Suprapubic skin (tissue), 4 donors: ENCODE data around the gene ETFA. TPM values are rescaled to one million over a fixed set of nuclear protein-coding genes. Genes with fewer than 3 reads are reported as not detected.

Experiments used
- DNase-seq, 2 donors: peaks; one replicate each; pipeline ENCODE4 v3.0.0-alpha.2; 2019; ENCODE audit warnings: low spot score in 2 of 2
- H3K27ac ChIP-seq: fragments of 200-600 bp; sonication (generic); one replicate; pipeline ENCODE4 v1.5.1; 2019
- H3K27me3 ChIP-seq: fragments of 200-600 bp; sonication (generic); one replicate; pipeline ENCODE4 v1.5.1; 2019
- H3K36me3 ChIP-seq: fragments of 200-600 bp; sonication (generic); one replicate; pipeline ENCODE4 v1.5.1; 2019
- H3K4me1 ChIP-seq: fragments of 200-600 bp; sonication (generic); one replicate; pipeline ENCODE4 v1.5.1; 2019
- H3K4me3 ChIP-seq: fragments of 200-600 bp; sonication (generic); one replicate; pipeline ENCODE4 v1.5.1; 2019; ENCODE audit warnings: mild to moderate bottlenecking
- H3K9me3 ChIP-seq: fragments of 200-600 bp; sonication (generic); one replicate; pipeline ENCODE4 v1.5.1; 2019
- EP300 ChIP-seq: sonication (generic); formaldehyde crosslinking; IDR thresholded peaks from one replicate; pipeline ENCODE4 v1.6.1; 2017; ENCODE audit warnings: antibody characterized with exemption
- POLR2A ChIP-seq, 2 donors: fragments of 450-650 bp; IDR thresholded peaks; one replicate each; pipeline ENCODE4 v1.6.1; 2017; ENCODE audit warnings: antibody characterized with exemption in 2 of 2, mild to moderate bottlenecking in 2 of 2, moderate library complexity in 2 of 2
- POLR2AphosphoS5 ChIP-seq, 3 donors: sonication (generic); formaldehyde crosslinking; IDR thresholded peaks; one replicate each; pipeline ENCODE4 v1.6.1; 2017; ENCODE audit warnings: antibody characterized with exemption in 3 of 3
- WGBS: methylation state at CpG from one replicate; pipeline ENCODE4 v1.1.5; 2018; 5-methylcytosine and 5-hydroxymethylcytosine counted together
- total RNA-seq, 4 donors: library from RNA; depleted of rRNA; stranded (reverse); fragments of >200 nt; gene quantifications; one replicate each; pipeline ENCODE4 v1.1.0, GENCODE V29; 2016
- TF ChIP-seq, protein P1 (sequence below), 2 donors: fragments of 200-600 bp in 1 of 2; fragments of 450-650 bp in 1 of 2; sonication (generic) in 1 of 2; IDR thresholded peaks; one replicate each; pipeline ENCODE4 v1.5.1; 2016 to 2019; ENCODE audit warnings: antibody characterized with exemption in 2 of 2, mild to moderate bottlenecking in 1 of 2, moderate library complexity in 1 of 2

ETFA gene
- total RNA-seq, 4 donors from 2014 or later: 63.6 to 90.1 (median 85.1) TPM

- DNase-seq: no peak
- TF ChIP-seq POLR2AphosphoS5 (IDR thresholded peaks at IDR 0.05): no peak
- no peak for TF ChIP-seq EP300
- TF ChIP-seq, protein P1, sequence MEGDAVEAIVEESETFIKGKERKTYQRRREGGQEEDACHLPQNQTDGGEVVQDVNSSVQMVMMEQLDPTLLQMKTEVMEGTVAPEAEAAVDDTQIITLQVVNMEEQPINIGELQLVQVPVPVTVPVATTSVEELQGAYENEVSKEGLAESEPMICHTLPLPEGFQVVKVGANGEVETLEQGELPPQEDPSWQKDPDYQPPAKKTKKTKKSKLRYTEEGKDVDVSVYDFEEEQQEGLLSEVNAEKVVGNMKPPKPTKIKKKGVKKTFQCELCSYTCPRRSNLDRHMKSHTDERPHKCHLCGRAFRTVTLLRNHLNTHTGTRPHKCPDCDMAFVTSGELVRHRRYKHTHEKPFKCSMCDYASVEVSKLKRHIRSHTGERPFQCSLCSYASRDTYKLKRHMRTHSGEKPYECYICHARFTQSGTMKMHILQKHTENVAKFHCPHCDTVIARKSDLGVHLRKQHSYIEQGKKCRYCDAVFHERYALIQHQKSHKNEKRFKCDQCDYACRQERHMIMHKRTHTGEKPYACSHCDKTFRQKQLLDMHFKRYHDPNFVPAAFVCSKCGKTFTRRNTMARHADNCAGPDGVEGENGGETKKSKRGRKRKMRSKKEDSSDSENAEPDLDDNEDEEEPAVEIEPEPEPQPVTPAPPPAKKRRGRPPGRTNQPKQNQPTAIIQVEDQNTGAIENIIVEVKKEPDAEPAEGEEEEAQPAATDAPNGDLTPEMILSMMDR (IDR thresholded peaks at IDR 0.05): no peak
- no peak for TF ChIP-seq POLR2A (IDR thresholded peaks at IDR 0.05)
- Histone ChIP-seq H3K4me3 (no peak overlapping the region), H3K9me3 (no peaks in the 10 kb centered on the region), H3K27ac (no peak overlapping the region), H3K27me3 (peaks cover 69% of the 10 kb centered on the region), H3K36me3 (no peaks in the 10 kb centered on the region), H3K4me1 (peaks cover 28% of the 10 kb centered on the region)
- WGBS: 100% methylated on average over 1 of the region's 1 CpG
These were observed 21.5 kb upstream of the ETFA start for GRCh38 chr15:76332796-76333195.

DNA sequence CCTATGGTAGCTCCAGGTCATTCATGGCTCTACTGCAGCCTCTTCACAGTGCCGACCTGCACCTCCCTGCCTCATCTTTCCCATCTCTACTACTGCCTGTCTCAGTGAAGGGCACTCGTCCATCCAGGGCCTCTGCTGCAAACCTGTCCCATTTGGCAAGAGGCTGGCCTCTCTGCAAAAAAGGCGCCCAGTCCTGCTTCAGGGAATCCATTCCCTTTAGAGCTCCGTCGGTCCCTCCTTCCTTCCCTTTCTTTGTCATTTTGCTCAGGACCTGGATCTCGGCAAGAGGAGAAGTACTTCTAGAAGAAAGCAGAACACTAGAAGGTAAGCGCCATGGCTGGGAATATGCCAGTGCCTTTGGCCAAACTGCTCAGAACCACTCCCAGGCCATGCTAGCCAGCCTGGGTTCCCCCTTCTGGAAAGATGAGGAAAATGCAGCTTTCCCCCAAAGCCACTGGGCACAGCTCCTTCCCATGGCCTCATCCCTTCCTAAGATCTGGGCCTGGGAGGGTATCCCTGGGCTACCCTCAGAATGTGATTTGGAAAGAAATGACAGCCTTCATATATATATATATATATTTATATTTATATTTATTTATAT is 18.9 kb upstream of the ETFA start:
- no peak overlapping the region for H3K4me3 ChIP-seq
- TF ChIP-seq, protein P1 (IDR thresholded peaks at IDR 0.05): peak in 1 of 2 donors; percentile 38
- no peak for TF ChIP-seq POLR2A (IDR thresholded peaks at IDR 0.05)
- WGBS: 73% methylated on average over 7 of the region's 7 CpGs
- H3K27me3 ChIP-seq: peaks cover 54% of the 10 kb centered on the region
- H3K9me3 ChIP-seq: no peaks in the 10 kb centered on the region
- peaks cover 2% of the 10 kb centered on the region for H3K4me1 ChIP-seq
- H3K36me3 ChIP-seq: no peaks in the 10 kb centered on the region
- no peak for DNase-seq
- no peak overlapping the region for H3K27ac ChIP-seq

DNA sequence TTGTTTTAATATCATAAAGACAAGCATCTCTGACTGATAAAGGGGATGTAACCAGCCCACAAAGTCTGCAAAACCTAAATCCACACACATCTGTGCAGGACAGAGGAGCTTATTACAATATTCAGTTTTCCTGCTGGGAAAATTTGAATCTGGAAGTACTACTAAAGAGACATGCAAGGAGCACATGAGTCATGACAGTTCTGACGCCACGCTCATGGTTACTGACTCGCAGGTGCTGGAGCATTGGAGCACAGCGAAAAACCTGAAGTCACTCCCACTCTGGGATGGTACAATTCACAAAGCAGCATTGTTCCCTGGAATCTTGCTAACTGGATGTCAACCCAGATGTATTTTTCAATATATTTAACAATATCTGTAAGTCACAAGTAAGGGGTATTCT is 17.7 kb upstream of the ETFA start:
- 64% methylated on average over 4 of the region's 4 CpGs for WGBS
- Histone ChIP-seq H3K4me1 (no peaks in the 10 kb centered on the region), H3K36me3 (no peaks in the 10 kb centered on the region), H3K27ac (no peak overlapping the region), H3K9me3 (no peaks in the 10 kb centered on the region), H3K4me3 (no peak overlapping the region), H3K27me3 (peaks cover 42% of the 10 kb centered on the region)
- TF ChIP-seq POLR2AphosphoS5 (IDR thresholded peaks at IDR 0.05) (no peak), EP300 (no peak), POLR2A (IDR thresholded peaks at IDR 0.05) (no peak)
- TF ChIP-seq, protein P1 (IDR thresholded peaks at IDR 0.05): no peak
- DNase-seq: no peak

DNA sequence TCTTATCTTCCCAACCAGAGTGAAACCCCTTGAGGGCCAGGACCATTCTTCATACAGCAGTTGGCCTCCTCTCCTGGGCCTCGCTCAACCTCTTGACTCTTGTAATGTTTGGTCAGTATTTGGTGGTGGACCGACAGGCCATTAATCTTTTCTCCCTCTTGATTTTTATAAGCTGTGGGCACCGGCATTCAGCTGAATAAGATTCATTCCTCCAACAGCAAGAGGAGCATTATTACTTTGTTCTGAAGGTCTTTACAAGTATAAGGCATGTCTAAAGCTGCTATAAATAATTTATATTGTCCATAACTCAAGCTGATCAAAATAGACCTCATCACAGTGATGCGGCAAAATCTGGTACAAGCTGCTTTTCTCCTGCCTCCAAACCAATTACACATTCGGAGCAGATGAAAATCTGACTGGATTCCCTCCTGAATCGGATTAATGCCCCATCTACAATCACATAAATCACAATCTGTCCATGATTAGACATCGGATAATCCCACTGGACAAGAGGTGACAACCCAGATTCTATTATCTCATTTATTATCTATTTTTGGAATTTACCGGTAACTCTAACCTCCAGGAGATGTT is 16.9 kb upstream of the ETFA start:
- H3K27me3 ChIP-seq: peaks cover 40% of the 10 kb centered on the region

More for the DNA sequence above, 16.9 kb upstream of the ETFA start:
- WGBS: 91% methylated on average over 8 of the region's 8 CpGs
- Histone ChIP-seq H3K36me3 (no peaks in the 10 kb centered on the region), H3K4me1 (no peaks in the 10 kb centered on the region), H3K27ac (no peak overlapping the region), H3K4me3 (no peak overlapping the region), H3K9me3 (no peaks in the 10 kb centered on the region)
- TF ChIP-seq POLR2AphosphoS5 (IDR thresholded peaks at IDR 0.05) (no peak), POLR2A (IDR thresholded peaks at IDR 0.05) (no peak), EP300 (no peak)
- TF ChIP-seq, protein P1 (IDR thresholded peaks at IDR 0.05): no peak
- DNase-seq: no peak
